ENCODE data around the gene CAPN10.

GRCh38 chr2:240642806-240643092 lies 56.2 kb downstream of the CAPN10 start:
- no peak for TF ChIP-seq CTCF (IDR thresholded peaks at IDR 0.05)
- TF ChIP-seq POLR2A (IDR thresholded peaks at IDR 0.05), result no peak

Data from vagina (tissue), 2 donors.